ENCODE measurements around the gene ROBO2.

Gene ROBO2

DNA sequence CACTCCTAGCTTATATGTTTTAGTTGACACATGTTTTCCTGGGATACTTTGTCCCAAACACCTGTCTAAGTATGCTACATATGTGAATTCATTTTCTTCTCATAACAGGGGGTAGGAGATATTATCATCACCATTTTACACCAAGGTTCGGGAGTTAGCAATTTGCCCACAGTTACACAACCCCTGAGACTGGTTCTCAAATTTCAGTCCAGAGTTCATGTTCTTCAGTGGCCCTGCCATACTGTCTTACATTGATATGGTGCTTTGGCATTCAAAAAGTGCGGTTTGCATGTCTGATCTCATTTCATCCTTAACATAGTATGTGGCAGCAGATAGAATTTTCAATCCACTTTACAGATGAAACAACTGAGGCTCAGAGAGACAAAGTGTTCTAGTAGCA lies 38.4 kb downstream of the ROBO2 start:
- Histone ChIP-seq H3K36me3 (ENCODE audit: control insufficient read depth in 2 of 2, insufficient read depth in 1 of 2, low read length in 2 of 2) (no peaks in the 10 kb centered on the region), H3K4me3 (ENCODE audit: low read depth, low read length) (no peak overlapping the region), H3K27ac (ENCODE audit: extremely low read depth, low read depth, low read length) (no peak overlapping the region), H3K4me1 (ENCODE audit: control insufficient read depth, insufficient read depth, low read length) (peaks cover 7% of the 10 kb centered on the region; the same call in 1 of the 2 replicates), H3K9me3 (ENCODE audit: control insufficient read depth, insufficient read depth, low read depth, low read length) (no peaks in the 10 kb centered on the region)
- ChIA-PET POLR2A (no interaction called here), CTCF (no interaction called here)
- TF ChIP-seq ZNF214 (tag by site-specific recombination; IDR thresholded peaks at IDR 0.05; ENCODE audit: borderline replicate concordance) (no peak), ZNF169 (tag by site-specific recombination; IDR thresholded peaks at IDR 0.05) (no peak), ZNF529 (tag by site-specific recombination; IDR thresholded peaks at IDR 0.05; ENCODE audit: insufficient replicate concordance) (no peak)
- TF ChIP-seq, protein P1, sequence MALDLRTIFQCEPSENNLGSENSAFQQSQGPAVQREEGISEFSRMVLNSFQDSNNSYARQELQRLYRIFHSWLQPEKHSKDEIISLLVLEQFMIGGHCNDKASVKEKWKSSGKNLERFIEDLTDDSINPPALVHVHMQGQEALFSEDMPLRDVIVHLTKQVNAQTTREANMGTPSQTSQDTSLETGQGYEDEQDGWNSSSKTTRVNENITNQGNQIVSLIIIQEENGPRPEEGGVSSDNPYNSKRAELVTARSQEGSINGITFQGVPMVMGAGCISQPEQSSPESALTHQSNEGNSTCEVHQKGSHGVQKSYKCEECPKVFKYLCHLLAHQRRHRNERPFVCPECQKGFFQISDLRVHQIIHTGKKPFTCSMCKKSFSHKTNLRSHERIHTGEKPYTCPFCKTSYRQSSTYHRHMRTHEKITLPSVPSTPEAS (tag by site-specific recombination; IDR thresholded peaks at IDR 0.05): no peak
- TF ChIP-seq, protein P2, sequence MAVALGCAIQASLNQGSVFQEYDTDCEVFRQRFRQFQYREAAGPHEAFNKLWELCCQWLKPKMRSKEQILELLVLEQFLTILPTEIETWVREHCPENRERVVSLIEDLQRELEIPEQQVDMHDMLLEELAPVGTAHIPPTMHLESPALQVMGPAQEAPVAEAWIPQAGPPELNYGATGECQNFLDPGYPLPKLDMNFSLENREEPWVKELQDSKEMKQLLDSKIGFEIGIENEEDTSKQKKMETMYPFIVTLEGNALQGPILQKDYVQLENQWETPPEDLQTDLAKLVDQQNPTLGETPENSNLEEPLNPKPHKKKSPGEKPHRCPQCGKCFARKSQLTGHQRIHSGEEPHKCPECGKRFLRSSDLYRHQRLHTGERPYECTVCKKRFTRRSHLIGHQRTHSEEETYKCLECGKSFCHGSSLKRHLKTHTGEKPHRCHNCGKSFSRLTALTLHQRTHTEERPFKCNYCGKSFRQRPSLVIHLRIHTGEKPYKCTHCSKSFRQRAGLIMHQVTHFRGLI (tag by site-specific recombination; IDR thresholded peaks at IDR 0.05): no peak
- TF ChIP-seq, protein P3, sequence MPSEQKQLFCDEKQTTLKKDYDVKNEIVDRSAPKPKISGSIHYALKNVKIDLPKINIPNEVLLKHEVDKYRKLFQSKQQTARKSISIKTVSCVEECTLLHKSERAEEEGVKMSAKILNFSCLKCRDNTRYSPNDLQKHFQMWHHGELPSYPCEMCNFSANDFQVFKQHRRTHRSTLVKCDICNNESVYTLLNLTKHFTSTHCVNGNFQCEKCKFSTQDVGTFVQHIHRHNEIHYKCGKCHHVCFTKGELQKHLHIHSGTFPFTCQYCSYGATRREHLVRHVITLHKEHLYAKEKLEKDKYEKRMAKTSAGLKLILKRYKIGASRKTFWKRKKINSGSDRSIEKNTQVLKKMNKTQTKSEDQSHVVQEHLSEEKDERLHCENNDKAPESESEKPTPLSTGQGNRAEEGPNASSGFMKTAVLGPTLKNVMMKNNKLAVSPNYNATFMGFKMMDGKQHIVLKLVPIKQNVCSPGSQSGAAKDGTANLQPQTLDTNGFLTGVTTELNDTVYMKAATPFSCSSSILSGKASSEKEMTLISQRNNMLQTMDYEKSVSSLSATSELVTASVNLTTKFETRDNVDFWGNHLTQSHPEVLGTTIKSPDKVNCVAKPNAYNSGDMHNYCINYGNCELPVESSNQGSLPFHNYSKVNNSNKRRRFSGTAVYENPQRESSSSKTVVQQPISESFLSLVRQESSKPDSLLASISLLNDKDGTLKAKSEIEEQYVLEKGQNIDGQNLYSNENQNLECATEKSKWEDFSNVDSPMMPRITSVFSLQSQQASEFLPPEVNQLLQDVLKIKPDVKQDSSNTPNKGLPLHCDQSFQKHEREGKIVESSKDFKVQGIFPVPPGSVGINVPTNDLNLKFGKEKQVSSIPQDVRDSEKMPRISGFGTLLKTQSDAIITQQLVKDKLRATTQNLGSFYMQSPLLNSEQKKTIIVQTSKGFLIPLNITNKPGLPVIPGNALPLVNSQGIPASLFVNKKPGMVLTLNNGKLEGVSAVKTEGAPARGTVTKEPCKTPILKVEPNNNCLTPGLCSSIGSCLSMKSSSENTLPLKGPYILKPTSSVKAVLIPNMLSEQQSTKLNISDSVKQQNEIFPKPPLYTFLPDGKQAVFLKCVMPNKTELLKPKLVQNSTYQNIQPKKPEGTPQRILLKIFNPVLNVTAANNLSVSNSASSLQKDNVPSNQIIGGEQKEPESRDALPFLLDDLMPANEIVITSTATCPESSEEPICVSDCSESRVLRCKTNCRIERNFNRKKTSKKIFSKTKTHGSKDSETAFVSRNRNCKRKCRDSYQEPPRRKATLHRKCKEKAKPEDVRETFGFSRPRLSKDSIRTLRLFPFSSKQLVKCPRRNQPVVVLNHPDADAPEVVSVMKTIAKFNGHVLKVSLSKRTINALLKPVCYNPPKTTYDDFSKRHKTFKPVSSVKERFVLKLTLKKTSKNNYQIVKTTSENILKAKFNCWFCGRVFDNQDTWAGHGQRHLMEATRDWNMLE (tag by site-specific recombination; conservative IDR thresholded peaks at IDR 0.05; ENCODE audit: low read depth): no peak

DNA sequence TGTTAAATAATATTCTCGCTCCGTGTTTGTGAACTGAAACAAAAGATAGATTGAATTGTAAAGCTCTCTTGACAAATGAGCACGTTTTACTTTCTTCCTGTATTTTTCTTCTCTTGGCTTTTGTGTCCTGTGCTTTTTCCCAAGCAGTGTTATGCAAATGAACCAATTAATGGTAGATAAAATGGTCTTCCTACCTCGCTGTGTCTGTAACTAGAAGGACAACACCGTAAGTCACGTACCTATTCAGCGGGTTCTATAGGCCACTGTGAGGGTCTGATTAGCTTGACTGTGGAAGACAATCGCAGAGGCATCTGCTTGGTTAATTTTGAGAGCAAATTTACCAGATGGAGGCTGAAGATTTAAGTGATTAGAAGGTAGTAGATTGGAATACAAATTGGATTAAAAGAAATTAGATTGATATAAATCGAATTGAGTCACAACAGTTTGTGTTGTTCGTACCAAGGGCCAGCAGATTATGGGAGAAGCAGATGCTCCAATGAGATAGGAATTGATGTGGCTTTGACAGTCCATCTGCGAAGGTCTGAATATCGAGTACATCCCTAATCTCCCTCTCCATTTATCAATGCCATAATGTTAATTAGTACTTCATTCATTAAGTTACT lies 40.2 kb downstream of the ROBO2 start:
- CTCF ChIA-PET: no interaction called here
- TF ChIP-seq ZNF37A (tag by site-specific recombination; IDR thresholded peaks at IDR 0.05) (no peak), ZNF138 (tag by site-specific recombination; IDR thresholded peaks at IDR 0.05; ENCODE audit: borderline replicate concordance) (no peak)
- TF ChIP-seq, protein P4, sequence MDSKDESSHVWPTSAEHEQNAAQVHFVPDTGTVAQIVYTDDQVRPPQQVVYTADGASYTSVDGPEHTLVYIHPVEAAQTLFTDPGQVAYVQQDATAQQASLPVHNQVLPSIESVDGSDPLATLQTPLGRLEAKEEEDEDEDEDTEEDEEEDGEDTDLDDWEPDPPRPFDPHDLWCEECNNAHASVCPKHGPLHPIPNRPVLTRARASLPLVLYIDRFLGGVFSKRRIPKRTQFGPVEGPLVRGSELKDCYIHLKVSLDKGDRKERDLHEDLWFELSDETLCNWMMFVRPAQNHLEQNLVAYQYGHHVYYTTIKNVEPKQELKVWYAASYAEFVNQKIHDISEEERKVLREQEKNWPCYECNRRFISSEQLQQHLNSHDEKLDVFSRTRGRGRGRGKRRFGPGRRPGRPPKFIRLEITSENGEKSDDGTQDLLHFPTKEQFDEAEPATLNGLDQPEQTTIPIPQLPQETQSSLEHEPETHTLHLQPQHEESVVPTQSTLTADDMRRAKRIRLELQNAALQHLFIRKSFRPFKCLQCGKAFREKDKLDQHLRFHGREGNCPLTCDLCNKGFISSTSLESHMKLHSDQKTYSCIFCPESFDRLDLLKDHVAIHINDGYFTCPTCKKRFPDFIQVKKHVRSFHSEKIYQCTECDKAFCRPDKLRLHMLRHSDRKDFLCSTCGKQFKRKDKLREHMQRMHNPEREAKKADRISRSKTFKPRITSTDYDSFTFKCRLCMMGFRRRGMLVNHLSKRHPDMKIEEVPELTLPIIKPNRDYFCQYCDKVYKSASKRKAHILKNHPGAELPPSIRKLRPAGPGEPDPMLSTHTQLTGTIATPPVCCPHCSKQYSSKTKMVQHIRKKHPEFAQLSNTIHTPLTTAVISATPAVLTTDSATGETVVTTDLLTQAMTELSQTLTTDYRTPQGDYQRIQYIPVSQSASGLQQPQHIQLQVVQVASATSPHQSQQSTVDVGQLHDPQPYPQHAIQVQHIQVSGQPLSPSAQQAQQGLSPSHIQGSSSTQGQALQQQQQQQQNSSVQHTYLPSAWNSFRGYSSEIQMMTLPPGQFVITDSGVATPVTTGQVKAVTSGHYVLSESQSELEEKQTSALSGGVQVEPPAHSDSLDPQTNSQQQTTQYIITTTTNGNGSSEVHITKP (tag by site-specific recombination; IDR thresholded peaks at IDR 0.05): peak; percentile 39; the same call in 1 of the 2 replicates
- no peaks in the 10 kb centered on the region for H3K36me3 ChIP-seq (ENCODE audit: control insufficient read depth in 2 of 2, insufficient read depth in 1 of 2, low read length in 2 of 2)
- no peak overlapping the region for H3K4me3 ChIP-seq (ENCODE audit: low read depth, low read length)
- no peaks in the 10 kb centered on the region for H3K9me3 ChIP-seq (ENCODE audit: control insufficient read depth, insufficient read depth, low read depth, low read length)
- H3K4me1 ChIP-seq (ENCODE audit: control insufficient read depth, insufficient read depth, low read length): peaks cover 12% of the 10 kb centered on the region; the same call in 1 of the 2 replicates
- POLR2A ChIA-PET: no interaction called here
- no peak overlapping the region; the same call in 1 of the 2 replicates for H3K27ac ChIP-seq (ENCODE audit: extremely low read depth, low read depth, low read length)

All from HEK293 (cell line).